Large intestine (tissue), 3 donors: Measurements from ENCODE around the gene PRKD3. TPM values are rescaled to one million over a fixed set of nuclear protein-coding genes. Genes with fewer than 3 reads are reported as not detected.
"Not testable (repeated sequence)": the region's sequence is repeated elsewhere in the genome, so short reads cannot be mapped to it uniquely, and the experiment has no call there.

ENCODE experiments used
- DNase-seq, 2 donors: peaks; one replicate each; pipeline versions ENCODE4 v3.0.0 to v3.0.0-alpha.2; 2013
- H3K27ac ChIP-seq: one replicate; pipeline ENCODE4 v1.5.1; 2013; ENCODE audit warnings: low read length
- H3K27me3 ChIP-seq: 2 replicates; pipeline ENCODE4 v1.6.1; 2013; ENCODE audit warnings: low read length; ENCODE audit not compliant: control insufficient read depth, insufficient read depth
- H3K36me3 ChIP-seq: 2 replicates; pipeline ENCODE4 v1.6.1; 2013; ENCODE audit warnings: low read length; ENCODE audit not compliant: control insufficient read depth, insufficient read depth
- H3K4me1 ChIP-seq: one replicate; pipeline ENCODE4 v1.6.1; 2013; ENCODE audit warnings: low read length; ENCODE audit not compliant: control insufficient read depth, insufficient read depth
- H3K4me3 ChIP-seq: one replicate; pipeline ENCODE4 v1.5.1; 2013; ENCODE audit warnings: low read length
- H3K9me3 ChIP-seq: one replicate; pipeline ENCODE4 v1.6.1; 2013; ENCODE audit warnings: mild to moderate bottlenecking, low read depth, low read length, moderate library complexity; ENCODE audit not compliant: control insufficient read depth
- WGBS: methylation state at CpG from one replicate; pipeline ENCODE4 v1.1.5; 2013; ENCODE audit warnings: low lambda C conversion rate; ENCODE audit not compliant: insufficient coverage; 5-methylcytosine and 5-hydroxymethylcytosine counted together
- polyA plus RNA-seq: library from polyadenylated mRNA; unstranded; fragments of 120-200 nt; gene quantifications from one replicate; pipeline ENCODE4 v1.2.1, GENCODE V29; 2013

Gene PRKD3
- polyA plus RNA-seq, 1 donor, result 17.2 TPM

DNA sequence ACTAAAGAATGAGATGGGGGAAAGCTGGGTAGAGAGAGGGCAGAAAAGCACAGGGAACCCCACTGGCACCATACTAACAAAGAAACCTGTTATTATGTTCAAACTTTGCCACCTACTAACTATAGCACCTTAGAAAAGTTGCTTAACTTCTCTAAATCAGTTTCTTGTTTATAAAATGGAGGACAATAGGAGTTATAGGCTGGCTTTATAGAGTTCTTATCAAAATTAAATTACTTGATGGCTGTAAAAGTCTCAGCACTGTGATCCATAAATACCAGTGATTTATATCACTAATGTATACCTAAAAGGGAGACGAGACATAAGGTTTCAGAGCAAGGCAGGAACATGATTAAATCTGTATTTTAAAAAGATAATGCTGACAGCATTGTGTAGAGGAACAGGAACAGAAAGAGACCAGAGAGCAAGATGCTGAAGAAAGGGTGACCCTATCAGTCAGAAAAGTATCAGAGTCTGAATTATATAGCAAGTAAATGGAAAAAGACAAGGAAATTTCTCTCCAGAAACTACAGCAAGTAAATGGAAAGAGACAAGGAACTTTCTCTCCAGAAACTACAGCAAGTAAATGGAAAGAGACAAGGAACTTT lies 29.1 kb downstream of the PRKD3 start:
- 17% methylated on average over 1 of the region's 1 CpG for WGBS
- Histone ChIP-seq H3K4me1 (no peaks in the 10 kb centered on the region), H3K27ac (no peak overlapping the region), H3K36me3 (peaks cover 6% of the 10 kb centered on the region), H3K9me3 (no peaks in the 10 kb centered on the region), H3K27me3 (no peaks in the 10 kb centered on the region), H3K4me3 (no peak overlapping the region)
- no peak for DNase-seq

DNA sequence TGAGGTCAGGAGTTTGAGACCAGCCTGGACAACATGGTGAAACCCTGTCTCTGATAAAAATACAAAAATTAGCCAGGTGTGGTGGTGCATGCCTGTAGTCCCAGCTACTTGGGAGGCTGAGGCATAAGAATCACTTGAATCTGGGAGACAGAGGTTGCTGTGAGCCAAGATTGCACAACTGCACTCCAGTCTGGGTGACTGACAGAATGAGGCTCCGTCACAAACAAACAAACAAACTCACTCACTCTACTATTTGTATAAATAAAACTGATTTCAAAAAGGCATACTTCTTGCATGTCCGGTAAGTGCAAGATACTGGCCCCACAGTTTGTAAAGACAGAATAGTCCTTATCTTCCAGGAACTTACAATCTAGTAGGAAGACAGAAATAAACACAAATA lies 29.8 kb downstream of the PRKD3 start:
- not testable (repeated sequence) for DNase-seq, H3K4me1 ChIP-seq, H3K27me3 ChIP-seq, H3K27ac ChIP-seq, H3K9me3 ChIP-seq, H3K4me3 ChIP-seq, H3K36me3 ChIP-seq
- WGBS, result no CpG with 5 or more reads among the region's 2 CpGs

DNA sequence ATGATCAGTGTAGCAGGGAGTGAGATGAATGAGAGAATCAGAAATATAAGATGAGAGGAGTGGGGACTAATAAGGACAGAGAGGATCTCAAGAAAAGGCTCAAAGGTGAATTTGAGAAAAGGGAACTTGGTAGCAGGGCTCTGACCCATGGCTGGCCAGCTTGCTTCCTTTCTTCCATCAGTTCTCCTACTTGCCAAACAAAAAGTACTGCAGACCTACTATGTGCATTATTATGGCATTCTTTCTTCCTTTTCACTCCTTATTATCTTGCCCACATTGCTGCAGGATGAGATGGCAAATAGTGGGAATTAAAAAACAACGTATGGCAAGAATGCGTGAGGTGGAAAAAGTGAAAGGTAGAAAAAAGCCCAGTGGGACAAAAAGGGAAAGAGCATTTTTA lies 33.0 kb downstream of the PRKD3 start:
- Histone ChIP-seq H3K9me3 (no peaks in the 10 kb centered on the region), H3K36me3 (peaks cover 10% of the 10 kb centered on the region), H3K4me1 (no peaks in the 10 kb centered on the region), H3K27me3 (no peaks in the 10 kb centered on the region), H3K4me3 (no peak overlapping the region), H3K27ac (no peak overlapping the region)
- 94% methylated on average over 2 of the region's 2 CpGs for WGBS
- no peak for DNase-seq

DNA sequence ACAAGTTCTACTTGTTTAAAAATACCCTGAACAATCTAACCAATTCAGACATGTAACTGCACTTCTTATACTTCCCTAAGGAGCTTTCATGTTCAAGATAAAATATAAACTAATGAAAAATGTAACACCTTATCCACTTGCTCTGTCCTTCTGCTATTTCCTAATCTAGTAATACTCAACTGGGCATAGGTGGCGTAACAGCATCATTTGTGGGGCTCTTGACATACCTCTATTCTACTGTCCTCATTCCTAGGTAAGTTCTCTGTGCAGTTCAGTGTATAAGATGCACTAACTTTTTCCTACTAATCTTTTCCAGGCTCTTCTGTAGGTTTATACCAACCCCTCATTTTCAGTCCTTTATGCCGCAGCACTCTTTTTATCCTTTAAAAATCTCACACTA lies 36.7 kb downstream of the PRKD3 start:
- H3K4me3 ChIP-seq, result no peak overlapping the region
- DNase-seq, result peak; percentile 4 to 14
- H3K36me3 ChIP-seq, result peaks cover 10% of the 10 kb centered on the region
- H3K9me3 ChIP-seq, result no peaks in the 10 kb centered on the region
- H3K27me3 ChIP-seq, result no peaks in the 10 kb centered on the region
- no peaks in the 10 kb centered on the region for H3K4me1 ChIP-seq
- no peak overlapping the region for H3K27ac ChIP-seq
- WGBS, result no CpG with 5 or more reads among the region's 2 CpGs

DNA sequence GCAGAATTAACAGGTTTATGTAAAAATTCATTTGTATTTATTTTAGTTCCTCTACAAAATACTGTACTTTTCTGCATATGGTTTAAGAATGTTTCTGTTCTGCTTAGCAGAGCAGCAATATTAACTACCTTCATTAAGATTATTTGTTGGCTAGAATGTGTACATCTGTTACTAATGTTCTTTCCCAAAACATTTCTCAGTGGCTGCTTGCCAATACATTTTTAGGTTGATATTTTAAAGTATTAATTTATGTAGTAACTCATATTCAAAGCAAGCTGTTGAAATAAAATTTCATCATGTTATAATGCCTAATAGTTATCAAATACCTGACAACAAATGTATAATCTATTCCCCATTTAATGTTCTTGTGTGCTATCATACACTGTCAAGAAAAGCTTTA lies 40.3 kb downstream of the PRKD3 start:
- H3K4me3 ChIP-seq, result no peak overlapping the region
- DNase-seq, result no peak

DNA sequence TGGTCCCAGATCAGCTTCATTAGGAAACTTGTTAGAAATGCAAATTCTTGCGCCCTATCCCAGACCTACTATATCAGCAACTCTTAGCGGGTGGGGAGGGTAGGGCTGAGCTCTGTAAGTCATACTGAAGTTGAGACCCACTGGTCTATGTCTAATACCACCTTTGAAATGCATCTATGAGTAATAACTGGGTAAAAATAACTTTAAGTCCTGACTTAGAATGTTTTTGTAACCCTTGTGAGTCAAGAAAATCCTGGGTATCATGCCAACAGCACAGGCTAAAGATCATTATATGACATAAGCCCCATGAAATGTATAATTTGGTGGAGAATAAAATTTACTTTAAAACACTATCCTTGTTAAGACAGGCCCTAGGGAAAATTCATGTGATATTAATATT lies 41.4 kb downstream of the PRKD3 start:
- no peak for DNase-seq
- Histone ChIP-seq H3K27me3 (no peaks in the 10 kb centered on the region), H3K4me3 (no peak overlapping the region), H3K36me3 (peaks cover 12% of the 10 kb centered on the region), H3K27ac (no peak overlapping the region), H3K4me1 (no peaks in the 10 kb centered on the region), H3K9me3 (no peaks in the 10 kb centered on the region)
- WGBS, result no CpG with 5 or more reads among the region's 2 CpGs

More for the DNA sequence above, 40.3 kb downstream of the PRKD3 start:
- H3K36me3 ChIP-seq, result peaks cover 13% of the 10 kb centered on the region
- no peaks in the 10 kb centered on the region for H3K4me1 ChIP-seq
- H3K9me3 ChIP-seq, result no peaks in the 10 kb centered on the region
- H3K27ac ChIP-seq, result no peak overlapping the region
- H3K27me3 ChIP-seq, result no peaks in the 10 kb centered on the region

DNA sequence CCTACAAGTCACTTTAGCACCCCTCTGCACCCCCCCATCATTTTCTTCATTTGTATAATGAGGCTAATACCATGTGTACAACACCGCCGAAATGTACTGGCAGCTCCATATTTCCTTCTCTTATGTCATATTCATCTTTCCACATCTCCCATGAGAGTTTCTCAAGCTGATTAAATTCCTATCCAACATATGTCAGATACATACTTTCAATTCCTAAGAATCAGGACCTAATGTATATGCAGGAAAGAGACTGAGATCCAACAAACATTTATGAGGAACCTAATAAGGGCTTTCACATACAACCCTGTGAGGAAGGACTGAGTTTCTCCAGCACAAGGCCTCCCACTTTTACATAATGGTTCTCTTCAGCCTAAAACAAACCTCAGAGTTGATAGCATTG lies 41.9 kb downstream of the PRKD3 start:
- no peak overlapping the region for H3K27ac ChIP-seq

DNA sequence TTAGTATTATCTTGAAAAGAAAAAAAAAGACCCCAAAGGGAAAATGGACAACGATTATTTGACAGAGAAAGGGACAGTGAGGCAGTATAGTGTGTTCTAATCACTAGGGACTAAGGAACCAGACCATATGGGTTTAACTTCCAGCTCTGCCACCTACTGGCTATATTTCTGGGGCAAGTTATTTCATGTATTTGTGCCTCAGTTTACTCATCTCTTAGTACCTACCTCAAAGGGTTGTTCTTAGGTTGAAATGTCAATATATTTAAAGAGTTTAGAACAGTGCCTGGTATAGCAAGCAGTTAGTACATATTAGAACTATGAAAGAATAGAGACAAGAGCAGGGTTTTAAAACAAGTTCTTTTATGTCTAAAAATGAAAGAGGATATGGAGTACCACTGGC lies 42.7 kb downstream of the PRKD3 start:
- Histone ChIP-seq H3K4me3 (no peak overlapping the region), H3K9me3 (no peaks in the 10 kb centered on the region), H3K4me1 (no peaks in the 10 kb centered on the region), H3K36me3 (peaks cover 16% of the 10 kb centered on the region), H3K27ac (no peak overlapping the region), H3K27me3 (no peaks in the 10 kb centered on the region)
- DNase-seq, result no peak
- WGBS, result 100% methylated on average over 1 of the region's 1 CpG

More for the DNA sequence above, 41.9 kb downstream of the PRKD3 start:
- Histone ChIP-seq H3K9me3 (no peaks in the 10 kb centered on the region), H3K4me1 (no peaks in the 10 kb centered on the region), H3K27me3 (no peaks in the 10 kb centered on the region), H3K36me3 (peaks cover 14% of the 10 kb centered on the region), H3K4me3 (no peak overlapping the region)
- no peak for DNase-seq
- WGBS, result 100% methylated on average over 2 of the region's 2 CpGs

DNA sequence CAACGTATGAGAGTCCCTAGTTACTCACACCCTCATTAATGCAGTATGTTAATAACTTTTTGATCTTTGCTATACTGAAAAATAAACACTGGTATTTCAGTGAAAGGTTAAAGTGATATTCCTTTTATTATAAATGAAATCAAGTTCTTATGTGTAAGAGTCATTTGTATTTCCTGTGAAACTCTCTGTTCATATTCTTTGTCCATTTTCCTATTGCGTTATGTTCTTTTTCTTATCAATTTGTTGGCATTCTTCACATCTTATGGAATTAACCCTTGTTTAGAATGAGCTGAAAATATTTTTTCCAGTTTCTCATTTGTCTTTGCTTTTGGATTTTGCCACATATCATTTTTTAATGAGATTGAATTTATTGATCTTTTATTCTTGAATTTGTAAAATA lies 48.3 kb downstream of the PRKD3 start:
- Histone ChIP-seq H3K27me3 (no peaks in the 10 kb centered on the region), H3K36me3 (peaks cover 39% of the 10 kb centered on the region), H3K4me3 (no peak overlapping the region), H3K27ac (no peak overlapping the region), H3K4me1 (no peaks in the 10 kb centered on the region), H3K9me3 (no peaks in the 10 kb centered on the region)
- WGBS, result 100% methylated on average over 2 of the region's 2 CpGs
- DNase-seq, result no peak
